ENCODE measurements around the gene EYA2. TPM values are rescaled to one million over a fixed set of nuclear protein-coding genes. Genes with fewer than 3 reads are reported as not detected.

EYA2 gene
- polyA plus RNA-seq, 1 donor (not counting 4 experiments of a cell fraction or from before 2014, with no cell fraction given), result not detected

GRCh38 chr20:47066484-47067270 lies 172.0 kb downstream of the EYA2 start:
- no peak overlapping the region for H3K4me2 ChIP-seq (ENCODE audit: control insufficient read depth, extremely low read depth, insufficient read depth, low read depth, low read length)
- H3K27ac ChIP-seq (ENCODE audit: control insufficient read depth, insufficient read depth, low read length), result no peak overlapping the region
- no peaks in the 10 kb centered on the region for H3K36me3 ChIP-seq (ENCODE audit: control insufficient read depth in 2 of 2, extremely low read depth in 1 of 2, insufficient read depth in 2 of 2, low read length in 2 of 2)
- no peak for TF ChIP-seq EZH2 (IDR thresholded peaks at IDR 0.05; ENCODE audit: low read length)
- TF ChIP-seq, protein P1, sequence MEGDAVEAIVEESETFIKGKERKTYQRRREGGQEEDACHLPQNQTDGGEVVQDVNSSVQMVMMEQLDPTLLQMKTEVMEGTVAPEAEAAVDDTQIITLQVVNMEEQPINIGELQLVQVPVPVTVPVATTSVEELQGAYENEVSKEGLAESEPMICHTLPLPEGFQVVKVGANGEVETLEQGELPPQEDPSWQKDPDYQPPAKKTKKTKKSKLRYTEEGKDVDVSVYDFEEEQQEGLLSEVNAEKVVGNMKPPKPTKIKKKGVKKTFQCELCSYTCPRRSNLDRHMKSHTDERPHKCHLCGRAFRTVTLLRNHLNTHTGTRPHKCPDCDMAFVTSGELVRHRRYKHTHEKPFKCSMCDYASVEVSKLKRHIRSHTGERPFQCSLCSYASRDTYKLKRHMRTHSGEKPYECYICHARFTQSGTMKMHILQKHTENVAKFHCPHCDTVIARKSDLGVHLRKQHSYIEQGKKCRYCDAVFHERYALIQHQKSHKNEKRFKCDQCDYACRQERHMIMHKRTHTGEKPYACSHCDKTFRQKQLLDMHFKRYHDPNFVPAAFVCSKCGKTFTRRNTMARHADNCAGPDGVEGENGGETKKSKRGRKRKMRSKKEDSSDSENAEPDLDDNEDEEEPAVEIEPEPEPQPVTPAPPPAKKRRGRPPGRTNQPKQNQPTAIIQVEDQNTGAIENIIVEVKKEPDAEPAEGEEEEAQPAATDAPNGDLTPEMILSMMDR (optimal IDR thresholded peaks at IDR 0.05 in 1 of 3, IDR thresholded peaks at IDR 0.05 in 1 of 3, conservative IDR thresholded peaks at IDR 0.05 in 1 of 3; ENCODE audit: extremely low read depth in 1 of 3, insufficient read depth in 2 of 3, low read length in 3 of 3), result no peak
- no peaks in the 10 kb centered on the region for H3K79me2 ChIP-seq (ENCODE audit: control insufficient read depth, insufficient read depth, low read length)
- H3K9me3 ChIP-seq (ENCODE audit: control insufficient read depth, low read depth, low read length), result peaks cover 6% of the 10 kb centered on the region
- no peak overlapping the region for H3K4me3 ChIP-seq (ENCODE audit: control insufficient read depth in 2 of 3, extremely low read depth in 1 of 3, insufficient read depth in 2 of 3, low read depth in 1 of 3, low read length in 3 of 3)
- no peaks in the 10 kb centered on the region for H3K27me3 ChIP-seq (ENCODE audit: control insufficient read depth, extremely low read depth, insufficient read depth, low read length)
- H4K20me1 ChIP-seq (ENCODE audit: control insufficient read depth, extremely low read depth, insufficient read depth, low read length), result no peaks in the 10 kb centered on the region
- no peaks in the 10 kb centered on the region for H3K4me1 ChIP-seq (ENCODE audit: control insufficient read depth, extremely low read depth, insufficient read depth, low read length)
- DNase-seq (ENCODE audit: low read depth, low spot score) (no peak), FAIRE-seq (no peak)
- H2AFZ ChIP-seq (ENCODE audit: control insufficient read depth, low read length), result no peak overlapping the region
- dilution Hi-C loops (cut with MboI; ENCODE audit: extremely low pct_ligation_motif_present, low sequenced_read_pairs), result no loop called here
- no peaks in the 10 kb centered on the region for H3K9me1 ChIP-seq (ENCODE audit: control insufficient read depth, extremely low read depth, insufficient read depth, low read length)
- H3K9ac ChIP-seq (ENCODE audit: control insufficient read depth, extremely low read depth, insufficient read depth, low read length), result no peak overlapping the region

- Histone ChIP-seq H4K20me1 (ENCODE audit: control insufficient read depth, extremely low read depth, insufficient read depth, low read length) (no peaks in the 10 kb centered on the region), H3K9me1 (ENCODE audit: control insufficient read depth, extremely low read depth, insufficient read depth, low read length) (no peaks in the 10 kb centered on the region), H3K27ac (ENCODE audit: control insufficient read depth, insufficient read depth, low read length) (no peak overlapping the region), H2AFZ (ENCODE audit: control insufficient read depth, low read length) (no peak overlapping the region), H3K79me2 (ENCODE audit: control insufficient read depth, insufficient read depth, low read length) (no peaks in the 10 kb centered on the region), H3K27me3 (ENCODE audit: control insufficient read depth, extremely low read depth, insufficient read depth, low read length) (no peaks in the 10 kb centered on the region), H3K9ac (ENCODE audit: control insufficient read depth, extremely low read depth, insufficient read depth, low read length) (no peak overlapping the region), H3K4me2 (ENCODE audit: control insufficient read depth, extremely low read depth, insufficient read depth, low read depth, low read length) (no peak overlapping the region), H3K9me3 (ENCODE audit: control insufficient read depth, low read depth, low read length) (peaks cover 6% of the 10 kb centered on the region), H3K36me3 (ENCODE audit: control insufficient read depth in 2 of 2, extremely low read depth in 1 of 2, insufficient read depth in 2 of 2, low read length in 2 of 2) (no peaks in the 10 kb centered on the region), H3K4me1 (ENCODE audit: control insufficient read depth, extremely low read depth, insufficient read depth, low read length) (no peaks in the 10 kb centered on the region), H3K4me3 (ENCODE audit: control insufficient read depth in 2 of 3, extremely low read depth in 1 of 3, insufficient read depth in 2 of 3, low read depth in 1 of 3, low read length in 3 of 3) (no peak overlapping the region)
- TF ChIP-seq, protein P1 (optimal IDR thresholded peaks at IDR 0.05 in 1 of 3, IDR thresholded peaks at IDR 0.05 in 1 of 3, conservative IDR thresholded peaks at IDR 0.05 in 1 of 3; ENCODE audit: extremely low read depth in 1 of 3, insufficient read depth in 2 of 3, low read length in 3 of 3), result no peak
- TF ChIP-seq EZH2 (IDR thresholded peaks at IDR 0.05; ENCODE audit: low read length), result no peak
- FAIRE-seq, result no peak
- dilution Hi-C loops (cut with MboI; ENCODE audit: extremely low pct_ligation_motif_present, low sequenced_read_pairs), result no loop called here
- no peak for DNase-seq (ENCODE audit: low read depth, low spot score)
Measured at GRCh38 chr20:47067776-47068175, 173.1 kb downstream of the EYA2 start.
